BJ (cell line): ENCODE results near the gene CTLA4. TPM values are rescaled to one million over a fixed set of nuclear protein-coding genes. Genes with fewer than 3 reads are reported as not detected.

Source experiments
- CTCF ChIA-PET: fragments of 350-600 bp; formaldehyde crosslinking; extraction: SDS; loops from one replicate; lab custom pipeline; 2021; ENCODE audit warnings: antibody characterized with exemption, inconsistent platforms; lab: Yijun Ruan, JAX
- POLR2A ChIA-PET: fragments of 300-600 bp; sonication (Branson Sonifier 250); formaldehyde crosslinking; extraction: SDS; loops from one replicate; lab custom pipeline; 2021; ENCODE audit warnings: antibody characterized with exemption; lab: Charles Lee
- DNase-seq: peaks from one replicate; pipeline ENCODE4 v3.0.0-alpha.2; 2011; ENCODE audit warnings: low read depth
- H3K27me3 ChIP-seq: 2 replicates; pipeline ENCODE4 v1.6.0; 2011; ENCODE audit warnings: low read length; ENCODE audit not compliant: control insufficient read depth, insufficient read depth
- H3K36me3 ChIP-seq: 2 replicates; pipeline ENCODE4 v1.5.1; 2011; ENCODE audit warnings: low read length; ENCODE audit not compliant: control insufficient read depth, insufficient read depth
- H3K4me3 ChIP-seq: 2 replicates; pipeline ENCODE4 v1.5.1; 2011; ENCODE audit warnings: low read depth, mild to moderate bottlenecking, control low read depth, low read length
- CTCF ChIP-seq: IDR thresholded peaks from 2 replicates; pipeline ENCODE4 v1.5.1; 2011; ENCODE audit warnings: low read depth, mild to moderate bottlenecking, control low read depth, inconsistent platforms, low read length, moderate library complexity; ENCODE audit not compliant: insufficient read depth
- polyA plus RNA-seq: library from polyadenylated mRNA; depleted of rRNA; stranded (reverse); fragments of >200 nt; gene quantifications from 2 replicates; pipeline ENCODE4 v1.2.3, GENCODE V29; 2011

The CTLA4 gene
- polyA plus RNA-seq, 1 experiment, result not detected

DNA sequence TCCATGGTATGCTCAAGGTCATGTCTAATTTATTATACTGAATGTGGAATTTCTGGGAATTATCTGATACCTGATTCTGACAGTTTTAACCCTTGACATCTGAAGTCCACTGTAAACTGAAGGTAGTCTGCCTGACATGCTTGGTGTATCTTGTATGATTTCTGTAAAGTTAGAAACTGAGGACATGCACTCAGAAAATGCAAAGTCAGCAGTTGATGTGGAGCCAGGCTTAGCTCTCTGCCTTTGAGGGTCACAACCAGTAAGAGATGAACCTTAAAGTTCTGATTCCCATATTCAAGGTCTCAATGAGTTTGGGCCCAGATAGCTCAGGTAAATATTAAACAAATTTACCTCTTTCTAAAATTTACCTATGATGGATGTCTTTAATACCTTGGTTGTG is 12.3 kb upstream of the CTLA4 start:
- POLR2A ChIA-PET, result no interaction called here
- DNase-seq, result no peak
- H3K4me3 ChIP-seq, result no peak overlapping the region
- no peak for TF ChIP-seq CTCF
- H3K36me3 ChIP-seq, result no peaks in the 10 kb centered on the region
- no peaks in the 10 kb centered on the region; the same call in 1 of the 2 replicates for H3K27me3 ChIP-seq
- CTCF ChIA-PET, result no interaction called here

DNA sequence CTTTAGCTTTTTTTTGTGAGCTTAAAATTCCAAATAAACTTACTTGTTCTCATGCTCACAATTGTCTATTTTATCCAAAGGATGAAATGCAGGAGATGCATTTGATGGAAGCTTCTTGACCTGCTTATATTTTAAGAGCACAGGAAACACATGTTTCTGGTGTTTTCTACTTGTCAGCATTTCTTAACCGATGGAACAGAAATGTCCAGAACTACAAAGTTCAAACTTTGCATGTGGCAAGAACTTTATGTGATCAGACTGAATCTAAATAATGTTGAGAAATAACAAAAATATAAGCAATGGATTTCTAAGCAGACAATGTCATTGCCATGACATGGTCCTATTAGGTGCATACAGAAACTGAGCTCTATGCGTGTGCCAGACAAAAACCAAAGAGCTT is 9.9 kb upstream of the CTLA4 start:
- Histone ChIP-seq H3K27me3 (peaks cover 2% of the 10 kb centered on the region; the same call in 1 of the 2 replicates), H3K36me3 (no peaks in the 10 kb centered on the region), H3K4me3 (no peak overlapping the region)
- no peak for TF ChIP-seq CTCF
- POLR2A ChIA-PET, result no interaction called here
- no peak for DNase-seq
- CTCF ChIA-PET, result no interaction called here

DNA sequence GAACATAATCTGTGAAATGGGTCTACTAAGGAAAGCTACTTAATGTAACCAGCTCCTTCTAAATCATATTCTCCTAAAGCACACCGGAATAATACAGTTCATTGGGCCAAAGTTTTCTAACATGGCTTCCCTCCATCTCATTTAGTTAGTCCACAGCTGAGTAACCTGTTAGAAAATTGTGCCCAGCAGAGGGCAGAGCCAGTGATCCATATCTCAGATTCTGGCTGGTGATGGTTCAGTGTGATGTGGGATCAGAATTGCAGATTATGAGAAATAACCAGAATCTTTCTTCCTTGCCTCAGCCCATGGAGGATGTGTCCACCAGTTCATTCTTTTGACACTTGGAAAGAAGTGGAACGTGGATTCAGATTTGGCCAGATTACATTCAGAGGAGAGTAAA is 9.4 kb upstream of the CTLA4 start:
- CTCF ChIA-PET, result no interaction called here
- no peak overlapping the region for H3K4me3 ChIP-seq
- H3K36me3 ChIP-seq, result no peaks in the 10 kb centered on the region
- TF ChIP-seq CTCF, result no peak
- POLR2A ChIA-PET, result no interaction called here
- H3K27me3 ChIP-seq, result peaks cover 2% of the 10 kb centered on the region; the same call in 1 of the 2 replicates
- DNase-seq, result no peak

GRCh38 chr2:203859030-203859789 is 8.4 kb upstream of the CTLA4 start:
- no peaks in the 10 kb centered on the region for H3K36me3 ChIP-seq
- CTCF ChIA-PET, result no interaction called here
- H3K27me3 ChIP-seq, result peaks cover 2% of the 10 kb centered on the region; the same call in 1 of the 2 replicates
- DNase-seq, result no peak
- TF ChIP-seq CTCF, result no peak
- H3K4me3 ChIP-seq, result no peak overlapping the region
- POLR2A ChIA-PET, result no interaction called here

GRCh38 chr2:203861197-203861596 is 6.4 kb upstream of the CTLA4 start:
- CTCF ChIA-PET, result interaction anchor here (0.9 kb wide), 1 partner anchor 14 kb away, joined by 4 read pairs; no protein-coding TSS in a partner anchor
- TF ChIP-seq CTCF, result no peak
- Histone ChIP-seq H3K4me3 (no peak overlapping the region), H3K27me3 (peaks cover 2% of the 10 kb centered on the region), H3K36me3 (no peaks in the 10 kb centered on the region)
- DNase-seq, result no peak
- POLR2A ChIA-PET, result no interaction called here
